ENCODE data around the gene CNKSR3. TPM values are rescaled to one million over a fixed set of nuclear protein-coding genes. Genes with fewer than 3 reads are reported as not detected.

The CNKSR3 gene
- total and polyA plus RNA-seq, 2 of the 8 experiments (the other 6 are each of a cell fraction or from before 2014, with no cell fraction given), result 1.2 to 6.2 TPM

- TF ChIP-seq CHD7 (IDR thresholded peaks at IDR 0.05; ENCODE audit: insufficient replicate concordance, low read length) (no peak), BRCA1 (IDR thresholded peaks at IDR 0.05; ENCODE audit: low read depth, low read length) (no peak), ASH2L (IDR thresholded peaks at IDR 0.05; ENCODE audit: low read length) (no peak), USF2 (IDR thresholded peaks at IDR 0.05; ENCODE audit: low read length) (no peak)
Observed at GRCh38 chr6:154354265-154354777, 156.2 kb downstream of the CNKSR3 start (continued).
